Loucy (cell line): Measurements from ENCODE around the gene ADARB2.

Source experiments
- H2AFZ ChIP-seq: fragments of 200-600 bp; sonication (generic); 2 replicates; pipeline ENCODE4 v1.6.0; 2016; ENCODE audit warnings: antibody characterized with exemption, mild to moderate bottlenecking, low read length, moderate library complexity
- H3F3A ChIP-seq: fragments of 200-600 bp; 2 replicates; pipeline ENCODE4 v1.6.0; 2016; ENCODE audit warnings: antibody characterized with exemption, low read depth, mild to moderate bottlenecking
- H3K27me3 ChIP-seq: fragments of 200-600 bp; sonication (generic); 2 replicates; pipeline ENCODE4 v1.6.1; 2014; ENCODE audit warnings: low read length, mild to moderate bottlenecking; ENCODE audit not compliant: insufficient read depth, poor library complexity, severe bottlenecking
- H3K36me3 ChIP-seq: fragments of 200-600 bp; sonication (generic); 2 replicates; pipeline ENCODE4 v1.6.1; 2016; ENCODE audit warnings: low read length; ENCODE audit not compliant: insufficient read depth
- H3K4me1 ChIP-seq: fragments of 200-600 bp; sonication (generic); 2 replicates; pipeline ENCODE4 v1.5.1; 2014; ENCODE audit warnings: low read length, mild to moderate bottlenecking; ENCODE audit not compliant: insufficient read depth, poor library complexity, severe bottlenecking
- H3K4me2 ChIP-seq: fragments of 200-600 bp; sonication (generic); 2 replicates; pipeline ENCODE4 v1.6.0; 2014; ENCODE audit warnings: antibody characterized with exemption, low read length, low read depth, mild to moderate bottlenecking; ENCODE audit not compliant: poor library complexity, severe bottlenecking
- H3K4me3 ChIP-seq: fragments of 200-600 bp; sonication (generic); 2 replicates; pipeline ENCODE4 v1.5.1; 2014; ENCODE audit warnings: low read length, mild to moderate bottlenecking, mixed read lengths; ENCODE audit not compliant: poor library complexity, severe bottlenecking
- H3K79me2 ChIP-seq: fragments of 200-600 bp; sonication (generic); 2 replicates; pipeline ENCODE4 v1.6.1; 2014; ENCODE audit warnings: low read length; ENCODE audit not compliant: insufficient read depth
- H3K9ac ChIP-seq: fragments of 200-600 bp; sonication (generic); 2 replicates; pipeline ENCODE4 v1.6.0; 2014; ENCODE audit warnings: mild to moderate bottlenecking, low read depth, low read length, moderate library complexity; ENCODE audit not compliant: poor library complexity, severe bottlenecking
- H3K9me2 ChIP-seq: fragments of 200-600 bp; sonication (generic); replicated peaks from 2 replicates; pipeline ENCODE4 v1.6.1; 2016; ENCODE audit warnings: low read depth, low read length, mixed read lengths
- H3K9me3 ChIP-seq: fragments of 200-600 bp; sonication (generic); 2 replicates; pipeline ENCODE4 v1.6.1; 2014; ENCODE audit warnings: mild to moderate bottlenecking, antibody characterized with exemption, low read length, low read depth; ENCODE audit not compliant: insufficient read depth
- H4K20me1 ChIP-seq: fragments of 200-600 bp; sonication (generic); 2 replicates; pipeline ENCODE4 v1.6.0; 2014; ENCODE audit warnings: antibody characterized with exemption, low read length, mild to moderate bottlenecking; ENCODE audit not compliant: insufficient read depth, poor library complexity, severe bottlenecking
- CTCF ChIP-seq: fragments of 200-600 bp; sonication (generic); conservative IDR thresholded peaks from 2 replicates; pipeline ENCODE4 v1.5.1; 2014; ENCODE audit warnings: mild to moderate bottlenecking, antibody characterized with exemption, low read length
- EZH2phosphoT487 ChIP-seq: fragments of 200-600 bp; IDR thresholded peaks from 2 replicates; pipeline ENCODE4 v1.6.1; 2018; ENCODE audit warnings: antibody characterized with exemption, mild to moderate bottlenecking, moderate library complexity, borderline replicate concordance

ADARB2 gene

GRCh38 chr10:1652151-1652550 is 85.2 kb downstream of the ADARB2 start:
- H3K27me3 ChIP-seq, result no peaks in the 10 kb centered on the region
- no peak overlapping the region for H3K4me3 ChIP-seq
- no peak overlapping the region for H3K9ac ChIP-seq
- H3K4me1 ChIP-seq, result no peaks in the 10 kb centered on the region
- H3K4me2 ChIP-seq, result no peak overlapping the region
- H3K36me3 ChIP-seq, result no peaks in the 10 kb centered on the region
- TF ChIP-seq CTCF, result no peak
- TF ChIP-seq EZH2phosphoT487, result no peak
- H4K20me1 ChIP-seq, result no peaks in the 10 kb centered on the region
- H3K9me3 ChIP-seq, result no peaks in the 10 kb centered on the region
- no peaks in the 10 kb centered on the region for H3F3A ChIP-seq
- H3K79me2 ChIP-seq, result no peaks in the 10 kb centered on the region
- H3K9me2 ChIP-seq, result no peaks in the 10 kb centered on the region
- no peak overlapping the region for H2AFZ ChIP-seq

GRCh38 chr10:1651270-1651966 is 85.9 kb downstream of the ADARB2 start:
- TF ChIP-seq EZH2phosphoT487 (no peak), CTCF (no peak)
- Histone ChIP-seq H3K4me2 (no peak overlapping the region), H3K4me3 (no peak overlapping the region), H3K27me3 (no peaks in the 10 kb centered on the region), H3F3A (no peaks in the 10 kb centered on the region), H2AFZ (no peak overlapping the region), H3K9ac (no peak overlapping the region), H4K20me1 (no peaks in the 10 kb centered on the region), H3K9me2 (no peaks in the 10 kb centered on the region), H3K4me1 (no peaks in the 10 kb centered on the region), H3K9me3 (no peaks in the 10 kb centered on the region), H3K36me3 (no peaks in the 10 kb centered on the region), H3K79me2 (no peaks in the 10 kb centered on the region)

GRCh38 chr10:1650542-1651269 is 86.6 kb downstream of the ADARB2 start:
- Histone ChIP-seq H3F3A (no peaks in the 10 kb centered on the region), H2AFZ (no peak overlapping the region), H3K4me2 (no peak overlapping the region), H3K4me1 (no peaks in the 10 kb centered on the region), H3K4me3 (no peak overlapping the region), H3K9ac (no peak overlapping the region), H3K9me3 (no peaks in the 10 kb centered on the region), H3K79me2 (no peaks in the 10 kb centered on the region), H3K27me3 (no peaks in the 10 kb centered on the region), H3K9me2 (no peaks in the 10 kb centered on the region), H3K36me3 (no peaks in the 10 kb centered on the region), H4K20me1 (no peaks in the 10 kb centered on the region)
- TF ChIP-seq EZH2phosphoT487, result no peak
- TF ChIP-seq CTCF, result no peak
